ENCODE data around the gene ARHGAP15. TPM values are rescaled to one million over a fixed set of nuclear protein-coding genes. Genes with fewer than 3 reads are reported as not detected.

Gene ARHGAP15
- total and polyA plus RNA-seq, 12 donors: 4.7 to 33.8 (median 10.4) TPM

DNA sequence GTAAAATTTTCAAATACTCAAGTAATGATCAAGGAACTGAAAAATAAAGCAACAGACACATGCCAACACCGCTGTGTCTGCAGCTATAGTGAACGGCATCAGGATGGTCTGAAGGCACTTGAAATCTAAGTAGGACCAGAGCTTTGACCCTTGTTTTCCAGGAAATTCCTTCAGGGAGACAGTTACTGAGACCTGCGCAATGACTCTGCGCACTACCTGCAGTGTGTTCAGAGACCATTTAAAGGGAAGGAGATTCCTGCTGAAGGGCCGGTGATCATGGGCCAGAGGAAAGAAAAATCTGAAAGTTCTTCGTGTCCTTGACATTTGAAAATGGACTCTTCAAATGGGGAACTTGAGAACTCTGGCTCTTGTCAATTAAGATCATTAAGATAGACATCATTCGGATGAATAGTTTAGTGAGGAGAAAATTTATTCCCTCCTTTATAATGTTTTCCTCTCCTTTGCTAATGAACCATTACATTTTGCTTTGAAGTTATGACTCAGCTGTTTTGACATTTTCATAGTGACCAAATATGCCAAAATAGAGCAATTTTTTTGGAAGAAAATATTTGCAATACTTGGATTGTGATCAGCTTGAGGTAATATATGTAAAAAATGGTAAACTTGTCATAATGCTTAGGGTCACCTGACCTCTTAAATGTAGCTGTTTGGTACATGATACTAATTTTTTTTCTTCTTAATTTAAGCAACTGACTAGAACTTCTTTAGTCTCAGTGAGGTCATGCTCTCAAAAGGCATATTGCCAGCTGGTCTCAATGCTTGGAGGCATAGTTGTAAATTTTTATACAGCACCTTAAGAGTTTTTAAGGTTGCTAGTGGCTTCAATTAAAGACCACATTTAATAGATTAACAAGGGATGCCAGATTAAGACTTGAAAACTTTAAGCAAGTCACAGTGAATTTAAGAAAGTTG, 329.3 kb downstream of the ARHGAP15 start:
- TF ChIP-seq, protein P1, sequence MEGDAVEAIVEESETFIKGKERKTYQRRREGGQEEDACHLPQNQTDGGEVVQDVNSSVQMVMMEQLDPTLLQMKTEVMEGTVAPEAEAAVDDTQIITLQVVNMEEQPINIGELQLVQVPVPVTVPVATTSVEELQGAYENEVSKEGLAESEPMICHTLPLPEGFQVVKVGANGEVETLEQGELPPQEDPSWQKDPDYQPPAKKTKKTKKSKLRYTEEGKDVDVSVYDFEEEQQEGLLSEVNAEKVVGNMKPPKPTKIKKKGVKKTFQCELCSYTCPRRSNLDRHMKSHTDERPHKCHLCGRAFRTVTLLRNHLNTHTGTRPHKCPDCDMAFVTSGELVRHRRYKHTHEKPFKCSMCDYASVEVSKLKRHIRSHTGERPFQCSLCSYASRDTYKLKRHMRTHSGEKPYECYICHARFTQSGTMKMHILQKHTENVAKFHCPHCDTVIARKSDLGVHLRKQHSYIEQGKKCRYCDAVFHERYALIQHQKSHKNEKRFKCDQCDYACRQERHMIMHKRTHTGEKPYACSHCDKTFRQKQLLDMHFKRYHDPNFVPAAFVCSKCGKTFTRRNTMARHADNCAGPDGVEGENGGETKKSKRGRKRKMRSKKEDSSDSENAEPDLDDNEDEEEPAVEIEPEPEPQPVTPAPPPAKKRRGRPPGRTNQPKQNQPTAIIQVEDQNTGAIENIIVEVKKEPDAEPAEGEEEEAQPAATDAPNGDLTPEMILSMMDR (IDR thresholded peaks at IDR 0.05): no peak
- no peak for TF ChIP-seq POLR2A (IDR thresholded peaks at IDR 0.05)
- H3K36me3 ChIP-seq (replicated peaks in 1 of 2): no peaks in the 10 kb centered on the region
- intact Hi-C loops (cut with DNase I): no loop called here
- WGBS, 4 donors: 80 to 90% (median 86%) methylated on average over 7 of the region's 7 CpGs
- H3K27ac ChIP-seq: no peak overlapping the region
- no peaks in the 10 kb centered on the region for H3K27me3 ChIP-seq
- DNase-seq: no peak
- H3K4me3 ChIP-seq: no peak overlapping the region
- H3K9me3 ChIP-seq (replicated peaks in 1 of 3): no peaks in the 10 kb centered on the region
- peaks cover 0 to 6% of the 10 kb centered on the region in 2 donors for H3K4me1 ChIP-seq (replicated peaks in 1 of 2)

DNA sequence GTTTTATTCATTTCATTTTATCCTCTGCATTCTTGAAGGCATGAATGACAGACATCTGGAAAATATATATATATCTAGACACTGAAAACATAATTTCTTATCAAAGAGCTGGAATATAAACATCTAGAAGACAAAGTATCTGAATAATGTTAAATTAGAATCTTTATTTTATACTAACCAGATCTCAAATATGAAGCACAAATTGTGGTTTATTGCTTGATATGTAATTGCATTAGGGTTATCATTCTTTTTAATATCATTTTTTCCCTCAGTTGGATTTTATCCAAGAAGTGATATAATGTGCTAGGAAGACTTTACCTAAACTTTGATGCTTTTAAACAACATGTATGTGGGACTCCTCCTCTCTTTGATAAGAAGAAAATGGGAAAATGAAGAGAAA, 331.2 kb downstream of the ARHGAP15 start:
- no peaks in the 10 kb centered on the region for H3K36me3 ChIP-seq (replicated peaks in 1 of 2)
- H3K4me1 ChIP-seq (replicated peaks in 1 of 2): peaks cover 0 to 6% of the 10 kb centered on the region in 2 donors
- no peak overlapping the region for H3K27ac ChIP-seq
- no peak for DNase-seq
- intact Hi-C loops (cut with DNase I): no loop called here
- TF ChIP-seq, protein P1 (IDR thresholded peaks at IDR 0.05): no peak
- TF ChIP-seq POLR2A (IDR thresholded peaks at IDR 0.05): no peak
- H3K27me3 ChIP-seq: no peaks in the 10 kb centered on the region
- no peak overlapping the region for H3K4me3 ChIP-seq
- H3K9me3 ChIP-seq (replicated peaks in 1 of 3): no peaks in the 10 kb centered on the region

DNA sequence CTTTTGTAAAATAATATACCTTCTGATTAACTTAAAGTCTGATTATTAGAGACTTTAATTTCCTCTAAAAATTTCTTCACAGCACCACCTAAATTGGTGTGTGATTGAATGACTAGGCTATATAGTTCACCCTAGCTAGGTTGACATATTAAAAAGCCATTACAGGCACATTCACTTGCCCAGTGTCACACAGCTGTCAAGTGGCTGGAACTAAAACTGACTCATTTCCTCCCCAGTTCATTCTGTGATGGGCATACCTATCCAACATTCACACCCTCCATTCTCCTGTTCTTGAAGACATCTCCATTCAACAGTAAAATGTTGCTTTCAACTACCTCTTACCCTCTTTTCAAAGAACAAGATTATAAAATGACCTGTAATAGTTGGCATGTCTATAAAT, 334.5 kb downstream of the ARHGAP15 start:
- Histone ChIP-seq H3K4me3 (no peak overlapping the region), H3K9me3 (replicated peaks in 1 of 3) (no peaks in the 10 kb centered on the region), H3K27ac (no peak overlapping the region), H3K4me1 (replicated peaks in 1 of 2) (peaks cover 0 to under 1% of the 10 kb centered on the region in 2 donors), H3K27me3 (no peaks in the 10 kb centered on the region), H3K36me3 (replicated peaks in 1 of 2) (no peaks in the 10 kb centered on the region)
- DNase-seq: no peak
- intact Hi-C loops (cut with DNase I): no loop called here
- TF ChIP-seq POLR2A (IDR thresholded peaks at IDR 0.05): no peak
- TF ChIP-seq, protein P1 (IDR thresholded peaks at IDR 0.05): no peak

DNA sequence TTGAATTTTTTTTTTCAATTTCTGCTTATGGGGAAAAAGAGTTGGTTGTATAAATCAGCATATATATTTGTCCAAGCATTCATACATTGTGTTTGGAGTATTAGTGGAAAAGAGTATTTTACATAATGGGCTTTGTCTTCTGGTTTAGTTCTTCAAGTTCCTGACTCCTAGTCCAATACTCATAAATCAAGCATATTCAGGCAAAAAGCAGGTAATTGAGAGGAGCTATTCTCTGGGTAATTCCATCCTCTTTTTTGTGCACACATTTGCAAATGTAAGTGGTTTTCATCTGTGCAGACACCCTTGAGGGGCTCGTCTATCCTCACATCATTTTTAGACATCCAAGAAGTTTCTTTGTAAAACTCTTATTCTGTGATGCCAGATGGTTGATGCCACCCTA, 337.2 kb downstream of the ARHGAP15 start:
- 55 to 80% (median 71%) methylated on average over 1 of the region's 1 CpG for WGBS, 4 donors
- no peaks in the 10 kb centered on the region for H3K9me3 ChIP-seq (replicated peaks in 1 of 3)
- no peaks in the 10 kb centered on the region for H3K4me1 ChIP-seq (replicated peaks in 1 of 2)
- no peak for DNase-seq
- no peak overlapping the region for H3K27ac ChIP-seq
- no peak overlapping the region for H3K4me3 ChIP-seq
- TF ChIP-seq, protein P1 (IDR thresholded peaks at IDR 0.05): no peak
- no peak for TF ChIP-seq POLR2A (IDR thresholded peaks at IDR 0.05)
- intact Hi-C loops (cut with DNase I): no loop called here
- H3K27me3 ChIP-seq: no peaks in the 10 kb centered on the region
- no peaks in the 10 kb centered on the region for H3K36me3 ChIP-seq (replicated peaks in 1 of 2)

Measured in adrenal gland (tissue), 12 donors.